B cell (primary cell): ENCODE results near the gene GABRG3. TPM values are rescaled to one million over a fixed set of nuclear protein-coding genes. Genes with fewer than 3 reads are reported as not detected.

Experiments
- ATAC-seq: fragments of 200-7000 bp; cut with Tn5 transposase; one replicate; pipeline ENCODE4 v1.10.0; 2021; ENCODE audit warnings: low read depth, mild to moderate bottlenecking, moderate number of reproducible peaks, moderate library complexity
- CTCF ChIA-PET: fragments of 350-600 bp; sonication (Branson Sonifier 250); formaldehyde crosslinking; loops from one replicate; lab custom pipeline; 2021; ENCODE audit warnings: antibody characterized with exemption, inconsistent platforms; lab: Charles Lee
- POLR2A ChIA-PET: fragments of 350-600 bp; sonication (Branson Sonifier 250); formaldehyde crosslinking; loops from one replicate; lab custom pipeline; 2021; ENCODE audit warnings: antibody characterized with exemption; lab: Charles Lee
- DNase-seq: peaks from one replicate; pipeline ENCODE4 v3.0.0; 2013
- H2AFZ ChIP-seq: 2 replicates; pipeline ENCODE4 v1.6.1; 2012; ENCODE audit warnings: mild to moderate bottlenecking, low read depth, low read length; ENCODE audit not compliant: insufficient read depth, poor library complexity, severe bottlenecking
- H3K27ac ChIP-seq, 2 donors: 1 replicate in 1 of 2; 2 replicates in 1 of 2; pipeline ENCODE4 v1.5.1; 2012 to 2013; ENCODE audit warnings: low read length in 2 of 2, mild to moderate bottlenecking in 2 of 2, moderate library complexity in 1 of 2
- H3K27me3 ChIP-seq, 4 experiments: fragments of 200-600 bp in 1 of 4; sonication (generic) in 1 of 4; replicated peaks in 1 of 4; 1 replicate in 2 of 4; 2 replicates in 2 of 4; pipeline versions ENCODE4 v1.6.1 to v1.7.0; 2013 to 2016; ENCODE audit warnings: low read length in 3 of 4, mild to moderate bottlenecking in 2 of 4, mixed read lengths in 1 of 4, moderate library complexity in 1 of 4; ENCODE audit not compliant: insufficient read depth in 4 of 4, control insufficient read depth in 3 of 4; ENCODE audit errors: control extremely low read depth in 1 of 4
- H3K36me3 ChIP-seq, 2 experiments: replicated peaks in 1 of 2; 1 replicate in 1 of 2; 2 replicates in 1 of 2; pipeline versions ENCODE4 v1.6.1 to v1.7.1; 2013; ENCODE audit warnings: low read length in 1 of 2; ENCODE audit not compliant: insufficient read depth in 2 of 2, control insufficient read depth in 1 of 2; ENCODE audit errors: control extremely low read depth in 1 of 2, extremely low read depth in 1 of 2
- H3K4me1 ChIP-seq, 2 donors: fragments of 200-600 bp in 1 of 2; sonication (generic) in 1 of 2; 1 replicate in 1 of 2; 2 replicates in 1 of 2; pipeline versions ENCODE4 v1.5.1 to v1.6.1; 2013 to 2017; ENCODE audit warnings: low read length in 2 of 2; ENCODE audit not compliant: control insufficient read depth in 2 of 2, insufficient read depth in 2 of 2
- H3K4me2 ChIP-seq: replicated peaks from 2 replicates; pipeline ENCODE3; 2012; ENCODE audit warnings: mild to moderate bottlenecking, low read depth, low read length; ENCODE audit not compliant: poor library complexity, severe bottlenecking
- H3K4me3 ChIP-seq, 5 experiments: fragments of 200-600 bp in 1 of 5; sonication (generic) in 1 of 5; 1 replicate in 3 of 5; 2 replicates in 2 of 5; pipeline versions ENCODE4 v1.5.1 to v1.7.0; 2011 to 2016; ENCODE audit warnings: low read length in 4 of 5, mild to moderate bottlenecking in 4 of 5, low read depth in 2 of 5, control low read depth in 1 of 5, moderate library complexity in 1 of 5; ENCODE audit not compliant: insufficient read depth in 1 of 5; ENCODE audit errors: control extremely low read depth in 1 of 5, extremely low read depth in 1 of 5
- H3K79me2 ChIP-seq: fragments of 200-600 bp; sonication (generic); one replicate; pipeline ENCODE4 v1.6.0; 2016; ENCODE audit warnings: low read length; ENCODE audit not compliant: control insufficient read depth, insufficient read depth
- H3K9ac ChIP-seq: fragments of 200-600 bp; sonication (generic); 2 replicates; pipeline ENCODE4 v1.6.1; 2017; ENCODE audit warnings: mild to moderate bottlenecking, low read length, moderate library complexity
- H3K9me3 ChIP-seq, 3 donors: one replicate each; pipeline versions ENCODE4 v1.6.1 to v1.7.1; 2013; ENCODE audit warnings: low read length in 2 of 3; ENCODE audit not compliant: control insufficient read depth in 2 of 3, insufficient read depth in 1 of 3; ENCODE audit errors: control extremely low read depth in 1 of 3
- H4K20me1 ChIP-seq: 2 replicates; pipeline ENCODE4 v1.6.0; 2012; ENCODE audit warnings: mild to moderate bottlenecking, low read length; ENCODE audit not compliant: insufficient read depth, control insufficient read depth, poor library complexity, severe bottlenecking
- H3K27ac Mint-ChIP-seq: one replicate; pipeline ENCODE4 v1.8.0; 2021; ENCODE audit warnings: mixed read lengths
- H3K27me3 Mint-ChIP-seq: one replicate; pipeline ENCODE4 v1.8.0; 2021; ENCODE audit warnings: mixed read lengths
- H3K4me1 Mint-ChIP-seq: one replicate; pipeline ENCODE4 v1.8.0; 2021; ENCODE audit warnings: mixed read lengths
- H3K4me3 Mint-ChIP-seq: one replicate; pipeline ENCODE4 v1.8.0; 2021; ENCODE audit warnings: mixed read lengths
- H3K9me3 Mint-ChIP-seq: one replicate; pipeline ENCODE4 v1.8.0; 2022; ENCODE audit warnings: mixed read lengths; ENCODE audit not compliant: insufficient read depth
- EZH2 ChIP-seq: IDR thresholded peaks from 2 replicates; pipeline ENCODE4 v1.6.1; 2012; ENCODE audit warnings: borderline replicate concordance, low read depth, mild to moderate bottlenecking, moderate library complexity, low read length; ENCODE audit not compliant: insufficient read depth, poor library complexity, severe bottlenecking
- WGBS: methylation state at CpG from one replicate; pipeline ENCODE4 v1.1.5; 2013; ENCODE audit warnings: missing lambda C conversion rate; ENCODE audit not compliant: insufficient coverage; 5-methylcytosine and 5-hydroxymethylcytosine counted together
- intact Hi-C: fragments of 100-400 bp; cut with micrococcal nuclease; formaldehyde crosslinking; loops from one replicate; pipeline ENCODE4 v1.10.0; 2022
- polyA plus RNA-seq: library from polyadenylated mRNA; depleted of rRNA; stranded (reverse); fragments of >200 nt; gene quantifications from 2 replicates; pipeline ENCODE4 v1.2.3, GENCODE V29; 2012
- total RNA-seq, 2 donors: library from RNA; stranded (reverse); fragments of 120-200 nt in 1 of 2; gene quantifications; 1 replicate in 1 of 2; 2 replicates in 1 of 2; pipeline versions ENCODE4 v1.2.3 to v1.2.4, GENCODE V29; 2013 to 2022
- TF ChIP-seq, protein P1 (sequence below): fragments of 200-600 bp; IDR thresholded peaks from one replicate; pipeline ENCODE4 v1.8.0; 2022; ENCODE audit warnings: antibody characterized with exemption, mild to moderate bottlenecking

Gene GABRG3
- total and polyA plus RNA-seq, 2 donors (not counting 1 experiment from before 2014, with no cell fraction given) = not detected

DNA sequence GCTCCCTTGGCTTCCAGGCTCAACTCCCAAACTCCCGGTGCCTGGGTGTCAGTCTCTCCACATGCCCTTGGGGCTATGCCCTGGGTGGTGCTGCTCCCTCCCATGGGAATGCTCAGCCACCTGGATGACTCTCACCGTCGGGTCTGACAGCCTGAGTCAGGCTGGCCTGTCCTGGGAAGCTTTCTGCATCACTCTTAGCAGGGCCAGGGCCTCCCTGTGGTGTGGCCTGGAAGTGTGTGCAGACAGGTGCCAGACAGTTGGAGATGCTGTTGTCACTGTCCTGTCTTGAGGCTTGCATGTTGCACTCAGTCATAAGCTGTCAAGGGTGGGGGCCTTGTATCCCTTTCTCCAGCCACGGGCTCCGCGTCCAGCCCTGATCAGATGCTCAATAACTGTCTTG is 71.7 kb downstream of the GABRG3 start:
- Mint-ChIP-seq H3K9me3 (no peaks in the 10 kb centered on the region), H3K4me1 (no peaks in the 10 kb centered on the region), H3K27ac (no peak overlapping the region), H3K4me3 (no peak overlapping the region), H3K27me3 (no peaks in the 10 kb centered on the region)
- DNase-seq (no peak), ATAC-seq (no peak)
- POLR2A ChIA-PET = no interaction called here
- CTCF ChIA-PET = no interaction called here
- TF ChIP-seq, protein P1, sequence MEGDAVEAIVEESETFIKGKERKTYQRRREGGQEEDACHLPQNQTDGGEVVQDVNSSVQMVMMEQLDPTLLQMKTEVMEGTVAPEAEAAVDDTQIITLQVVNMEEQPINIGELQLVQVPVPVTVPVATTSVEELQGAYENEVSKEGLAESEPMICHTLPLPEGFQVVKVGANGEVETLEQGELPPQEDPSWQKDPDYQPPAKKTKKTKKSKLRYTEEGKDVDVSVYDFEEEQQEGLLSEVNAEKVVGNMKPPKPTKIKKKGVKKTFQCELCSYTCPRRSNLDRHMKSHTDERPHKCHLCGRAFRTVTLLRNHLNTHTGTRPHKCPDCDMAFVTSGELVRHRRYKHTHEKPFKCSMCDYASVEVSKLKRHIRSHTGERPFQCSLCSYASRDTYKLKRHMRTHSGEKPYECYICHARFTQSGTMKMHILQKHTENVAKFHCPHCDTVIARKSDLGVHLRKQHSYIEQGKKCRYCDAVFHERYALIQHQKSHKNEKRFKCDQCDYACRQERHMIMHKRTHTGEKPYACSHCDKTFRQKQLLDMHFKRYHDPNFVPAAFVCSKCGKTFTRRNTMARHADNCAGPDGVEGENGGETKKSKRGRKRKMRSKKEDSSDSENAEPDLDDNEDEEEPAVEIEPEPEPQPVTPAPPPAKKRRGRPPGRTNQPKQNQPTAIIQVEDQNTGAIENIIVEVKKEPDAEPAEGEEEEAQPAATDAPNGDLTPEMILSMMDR = no peak
- TF ChIP-seq EZH2 = no peak
- Histone ChIP-seq H3K79me2 (no peaks in the 10 kb centered on the region), H3K4me2 (no peak overlapping the region), H3K4me3 (no peak overlapping the region), H3K27ac (no peak overlapping the region), H4K20me1 (no peaks in the 10 kb centered on the region), H3K4me1 (no peaks in the 10 kb centered on the region), H3K9me3 (peaks cover 0 to 4% (median 0%) of the 10 kb centered on the region in 3 donors), H3K9ac (no peak overlapping the region), H3K36me3 (no peaks in the 10 kb centered on the region), H2AFZ (no peak overlapping the region), H3K27me3 (no peaks in the 10 kb centered on the region)
- intact Hi-C loops = no loop called here
- WGBS = 82% methylated on average over 6 of the region's 6 CpGs

DNA sequence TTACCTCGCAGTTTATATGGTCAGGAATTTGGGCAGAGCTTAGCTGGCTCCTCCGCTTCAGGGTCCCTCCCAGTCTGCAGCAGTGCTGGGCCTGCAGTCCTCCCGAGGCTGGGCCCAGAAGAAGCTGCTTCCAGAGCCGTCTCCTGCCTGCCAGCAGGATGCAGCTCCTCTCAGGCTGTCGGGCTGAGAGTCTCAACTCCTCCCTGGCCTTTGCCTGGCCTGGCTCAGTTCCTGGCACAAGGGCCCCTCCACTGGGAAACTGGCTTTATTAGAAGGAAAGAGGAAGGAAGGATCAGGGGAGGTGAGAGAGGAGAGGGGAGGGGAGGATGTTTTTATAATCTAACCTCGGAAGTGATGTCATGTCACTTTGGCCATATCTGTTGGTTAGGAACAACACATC is 72.8 kb downstream of the GABRG3 start:
- H3K9ac ChIP-seq = no peak overlapping the region
- POLR2A ChIA-PET = no interaction called here

More for the DNA sequence above, 72.8 kb downstream of the GABRG3 start:
- intact Hi-C loops = no loop called here
- CTCF ChIA-PET = no interaction called here
- Histone ChIP-seq H3K27ac (no peak overlapping the region), H3K79me2 (no peaks in the 10 kb centered on the region), H2AFZ (no peak overlapping the region), H3K4me1 (no peaks in the 10 kb centered on the region), H3K36me3 (no peaks in the 10 kb centered on the region), H3K27me3 (no peaks in the 10 kb centered on the region), H3K4me2 (no peak overlapping the region), H4K20me1 (no peaks in the 10 kb centered on the region), H3K4me3 (no peak overlapping the region), H3K9me3 (peaks cover 0 to 4% (median 0%) of the 10 kb centered on the region in 3 donors)
- no peak for DNase-seq
- WGBS = 75% methylated on average over 6 of the region's 6 CpGs
- no peak for TF ChIP-seq EZH2
- TF ChIP-seq, protein P1 = no peak
- Mint-ChIP-seq H3K27me3 (no peaks in the 10 kb centered on the region), H3K27ac (no peak overlapping the region), H3K4me3 (no peak overlapping the region), H3K4me1 (no peaks in the 10 kb centered on the region), H3K9me3 (no peaks in the 10 kb centered on the region)
- ATAC-seq = no peak
